MV-4-11 (cell line): ENCODE results near the gene ZBTB4.

Experiments used
- DNase-seq: peaks from one replicate; lab custom pipeline; 2025; lab: John Stamatoyannopoulos, UW

Gene ZBTB4

DNA sequence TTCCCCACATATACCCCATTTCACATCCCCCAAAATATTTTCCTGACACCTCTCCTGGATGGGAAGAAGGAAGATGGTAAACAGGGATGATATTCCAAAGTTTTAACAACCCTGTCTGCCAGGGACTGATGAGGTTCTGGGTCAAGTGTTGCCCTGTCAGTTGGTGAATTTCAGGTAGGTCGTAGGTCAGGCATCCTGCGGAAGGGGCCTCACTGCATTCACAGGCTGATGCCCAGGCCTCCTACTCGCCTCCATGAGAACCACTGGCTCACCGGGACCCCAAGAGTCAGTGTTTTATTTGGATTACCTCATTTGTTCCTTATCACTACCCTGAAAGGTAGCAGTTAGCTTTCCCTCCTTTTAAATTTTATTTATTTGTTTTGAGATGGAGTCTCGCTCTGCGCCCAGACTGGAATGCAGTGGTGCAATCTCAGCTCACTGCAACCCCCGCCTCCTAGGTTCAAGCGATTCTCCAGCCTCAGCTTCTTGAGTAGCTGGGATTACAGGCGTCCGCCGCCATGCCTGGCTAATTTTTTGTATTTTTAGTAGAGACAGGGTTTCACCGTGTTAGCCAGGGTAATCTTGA, 10.5 kb downstream of the ZBTB4 start:
- DNase-seq: no peak

DNA sequence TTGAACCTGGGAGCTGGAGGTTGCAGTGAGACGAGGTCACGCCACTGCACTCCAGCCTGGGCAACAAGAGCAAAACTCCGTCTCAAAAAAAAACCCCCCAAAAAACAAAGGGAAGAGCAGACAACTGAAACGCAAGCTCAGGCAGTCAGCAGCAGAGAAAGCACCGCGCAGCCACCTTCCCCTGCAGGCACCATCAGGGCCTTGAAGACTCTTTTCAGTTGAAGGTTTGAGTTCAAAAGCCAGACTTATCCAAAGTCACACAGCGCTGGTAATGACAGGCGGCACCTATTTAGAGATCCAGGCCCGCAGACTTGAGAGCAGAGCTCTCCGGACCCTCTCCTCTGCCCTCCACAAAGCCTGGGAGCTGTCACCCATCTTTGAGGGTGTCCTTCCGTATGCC, 11.1 kb downstream of the ZBTB4 start:
- no peak for DNase-seq

DNA sequence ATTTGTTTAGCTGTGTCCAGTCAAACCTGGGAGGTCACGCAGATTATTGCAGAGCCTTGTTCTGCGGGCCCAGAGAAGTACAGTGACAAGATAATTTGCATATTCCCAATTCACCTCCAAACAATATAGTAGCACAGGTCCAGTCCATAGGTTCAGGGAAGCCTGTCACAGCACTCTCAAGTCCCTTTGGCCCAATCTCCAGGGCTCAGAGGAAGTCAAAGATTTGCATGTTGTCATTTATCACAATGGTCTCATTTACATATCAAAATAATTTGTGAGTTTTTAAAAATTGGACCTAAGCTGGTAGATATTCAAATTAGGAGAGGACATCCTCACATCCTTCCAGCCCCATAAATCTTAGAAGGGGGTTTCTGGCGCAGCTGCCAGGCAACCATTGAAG, 11.9 kb downstream of the ZBTB4 start:
- no peak for DNase-seq

DNA sequence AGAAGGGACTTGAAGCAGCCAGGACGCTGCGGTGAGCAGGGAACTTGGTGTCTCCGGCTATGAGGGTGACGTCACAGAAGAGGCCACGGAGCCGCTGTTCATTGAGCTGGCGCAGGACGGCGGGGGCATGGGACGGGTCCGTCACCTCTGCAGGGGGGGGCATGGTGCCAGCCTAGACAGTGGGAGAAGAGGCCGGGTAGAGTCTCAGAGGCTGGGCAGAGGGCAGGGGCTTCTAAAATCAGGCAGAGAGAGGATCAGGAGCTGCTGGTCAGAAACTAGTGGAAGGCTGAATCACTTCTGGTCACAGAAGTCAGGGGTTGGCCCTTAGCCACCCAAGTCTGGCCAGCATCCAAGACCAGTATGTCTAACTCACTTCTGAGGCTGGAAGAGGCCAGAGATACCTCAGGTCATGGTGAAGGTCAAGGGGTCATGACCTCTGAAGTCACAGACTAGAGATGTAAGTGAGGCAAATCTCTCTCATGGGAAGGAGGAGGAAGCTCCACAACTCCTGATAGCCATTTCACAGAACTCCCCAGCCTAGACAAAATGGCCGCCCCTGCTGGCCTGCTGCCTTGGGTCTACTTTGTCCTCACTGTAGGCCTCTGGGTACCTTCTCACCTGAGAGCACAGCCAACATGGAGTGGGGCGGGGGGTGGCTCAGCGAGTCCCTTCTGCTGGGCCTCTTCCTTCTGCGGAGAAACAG, 12.6 kb downstream of the ZBTB4 start:
- peak; percentile 77 for DNase-seq

DNA sequence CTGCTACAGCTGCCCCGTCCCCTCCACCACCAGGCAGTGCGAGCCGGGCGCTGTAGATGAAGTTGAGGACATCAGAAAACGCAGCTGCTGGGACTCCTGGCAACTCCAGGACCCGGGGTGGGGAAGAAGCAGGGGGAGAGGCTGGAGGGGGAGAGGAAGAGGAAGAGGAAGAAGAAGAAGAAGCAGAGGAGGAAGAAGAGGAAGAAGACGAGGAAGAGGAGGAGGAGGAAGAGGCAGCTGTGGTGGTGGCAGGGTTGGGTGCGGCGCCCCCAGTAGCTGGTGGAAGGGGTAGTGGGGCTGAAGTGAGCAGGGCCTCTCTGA, 13.2 kb downstream of the ZBTB4 start:
- DNase-seq: peak; percentile 45

DNA sequence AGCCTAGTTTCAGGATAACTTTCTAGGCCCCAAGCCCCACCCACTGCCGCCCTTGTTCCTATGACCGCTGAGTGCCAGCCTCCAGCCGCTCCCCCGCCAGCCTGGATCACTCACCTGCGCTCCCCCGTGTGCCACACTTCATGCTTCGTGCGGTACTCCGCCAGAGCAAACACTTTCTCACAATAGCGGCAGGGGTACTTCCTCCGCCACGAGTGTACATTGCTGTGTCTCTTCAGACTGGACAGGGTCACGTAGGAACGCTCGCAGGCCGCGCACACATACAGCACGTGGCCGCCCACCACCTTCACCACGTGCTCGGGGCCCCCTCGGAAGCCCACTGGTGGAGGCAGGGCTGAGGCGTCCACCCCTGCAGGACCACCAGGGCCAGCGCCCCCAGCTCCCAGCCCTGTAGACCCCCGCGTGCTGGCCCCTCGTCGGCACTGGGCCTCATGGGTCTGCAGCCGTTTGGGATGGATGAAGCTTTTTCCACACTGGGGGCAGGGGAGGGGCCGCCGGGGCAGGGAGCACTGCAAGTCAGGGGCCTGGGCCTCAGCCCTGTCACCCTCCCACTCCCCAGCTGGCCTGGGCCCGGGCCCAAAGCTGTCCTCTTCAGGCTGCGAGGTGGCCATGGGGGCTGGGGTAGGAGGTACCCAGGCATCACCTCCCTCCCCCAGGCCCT, 13.7 kb downstream of the ZBTB4 start:
- DNase-seq: no peak

DNA sequence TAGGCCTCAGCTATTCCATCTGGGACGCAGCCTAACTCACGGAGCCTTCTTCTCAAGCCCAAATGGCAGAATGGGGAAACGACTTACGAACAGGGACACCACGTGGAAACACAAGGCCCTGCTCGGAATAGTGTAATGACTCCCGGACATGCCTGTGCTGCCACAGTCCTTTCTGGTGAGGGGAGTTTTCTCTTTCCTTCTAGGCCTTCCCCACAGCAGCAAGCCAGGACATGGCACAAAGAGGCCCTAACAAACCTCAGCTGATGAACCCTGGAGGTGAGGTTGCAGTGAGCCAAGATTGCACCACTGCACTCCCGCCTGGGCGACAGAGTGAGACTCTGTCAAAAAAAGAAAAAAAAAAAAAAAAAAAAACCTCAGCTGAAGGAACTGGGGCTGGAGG, 15.3 kb downstream of the ZBTB4 start:
- DNase-seq: no peak

DNA sequence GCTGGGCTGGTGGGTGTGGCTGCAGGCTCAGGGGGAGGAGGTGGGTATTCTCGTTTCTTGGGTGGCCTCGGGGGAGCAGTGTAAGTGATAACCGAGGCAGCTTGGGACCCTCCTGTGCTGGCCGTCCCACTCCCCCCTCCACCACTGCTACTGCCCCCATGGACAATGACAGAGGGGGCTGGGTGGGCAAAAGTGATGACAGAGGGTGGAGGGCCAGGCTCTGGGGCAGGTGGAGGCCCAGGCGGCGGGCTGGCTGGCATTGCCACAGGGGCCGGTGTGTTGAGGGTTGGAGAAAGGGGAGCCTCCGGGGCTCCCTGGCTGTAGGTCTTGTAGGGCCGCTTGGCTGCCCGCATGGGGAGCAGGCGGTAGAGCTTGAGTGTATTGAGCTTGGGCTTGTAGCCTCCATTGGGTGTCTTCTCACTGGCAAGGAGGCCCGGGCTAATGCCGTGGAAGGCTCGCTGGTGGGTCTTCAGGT, 16.0 kb downstream of the ZBTB4 start:
- no peak for DNase-seq

DNA sequence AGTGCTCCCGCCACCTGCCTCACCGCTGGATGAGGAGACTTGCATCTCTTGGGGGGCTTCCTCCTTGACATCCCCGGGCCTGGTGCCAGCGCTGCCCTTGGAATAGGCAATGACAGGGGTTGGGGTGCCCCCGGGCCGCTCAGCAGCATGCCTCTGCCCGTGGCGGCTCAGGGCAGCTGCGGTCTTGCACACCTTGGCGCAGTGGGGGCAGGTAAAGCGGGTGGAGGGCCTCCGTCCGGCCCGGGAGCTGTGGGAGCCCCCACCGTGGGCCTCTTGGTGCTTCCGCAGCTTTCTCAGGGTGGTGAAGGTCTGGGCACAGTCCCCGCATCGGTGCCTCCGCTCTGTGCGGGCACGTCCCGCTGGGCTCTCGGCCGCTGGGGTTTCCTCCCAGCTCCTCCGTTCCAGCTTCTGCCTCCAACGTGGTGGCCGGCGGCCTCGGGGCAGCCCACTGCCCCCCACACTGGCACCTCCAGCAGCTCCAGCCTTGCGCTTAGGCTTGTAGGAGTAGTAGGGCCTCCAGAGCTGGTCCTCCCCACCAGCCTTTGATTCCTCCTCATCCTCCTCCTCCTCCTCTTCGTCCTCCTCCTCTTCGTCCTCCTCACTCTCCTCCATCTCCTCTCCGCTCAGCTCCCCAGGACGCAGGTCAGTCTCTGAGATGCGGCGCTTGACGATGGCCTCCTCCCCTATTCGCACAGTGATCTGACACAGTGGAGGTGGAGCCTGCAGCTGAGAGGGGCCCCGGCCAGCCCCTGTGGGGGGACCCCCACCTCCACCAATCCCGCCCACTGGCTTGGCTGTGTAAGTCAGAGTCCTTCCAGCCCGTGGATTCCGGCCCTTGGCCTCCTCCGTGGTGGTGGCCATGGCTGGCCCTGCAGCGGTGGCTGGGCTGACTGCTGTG, 16.7 kb downstream of the ZBTB4 start:
- no peak for DNase-seq

DNA sequence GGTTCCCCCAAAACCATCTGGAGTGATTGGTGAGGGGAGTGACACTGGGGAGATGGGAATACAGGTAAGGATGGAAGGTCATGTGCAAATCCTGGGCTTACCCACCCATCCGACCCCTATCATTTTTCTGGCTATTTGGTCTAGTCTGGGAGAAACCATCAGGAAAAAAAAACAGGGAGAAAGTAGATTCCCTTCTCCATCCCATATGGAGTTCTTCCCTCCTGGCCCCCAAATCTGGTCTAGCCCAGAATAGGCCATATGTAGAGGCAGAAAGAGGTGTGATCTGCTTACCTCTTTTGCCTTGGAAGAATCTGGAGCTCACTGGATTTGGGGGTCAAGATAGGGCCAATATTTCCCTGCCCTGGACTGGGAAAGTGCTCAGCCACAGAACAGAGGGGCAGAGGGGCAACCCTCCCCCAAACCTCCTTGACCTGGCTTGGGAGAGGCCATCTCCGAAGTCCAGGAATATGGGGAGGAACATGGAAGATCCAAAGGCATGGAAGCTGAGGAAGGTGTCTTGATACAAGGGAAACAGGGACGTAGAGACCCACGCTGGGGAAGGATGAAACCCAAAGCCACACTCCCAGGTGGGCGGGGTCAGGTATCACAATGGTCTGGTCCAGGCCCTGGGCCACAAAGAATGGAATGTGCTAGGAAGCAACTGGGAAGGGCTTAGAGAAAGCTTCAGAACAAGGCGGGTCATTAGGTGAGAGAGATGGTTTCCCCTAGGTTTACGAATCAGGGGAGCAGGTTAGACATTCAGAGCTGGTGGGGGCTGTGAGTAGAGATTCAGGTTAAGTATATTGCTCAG, 18.4 kb downstream of the ZBTB4 start:
- DNase-seq: no peak

DNA sequence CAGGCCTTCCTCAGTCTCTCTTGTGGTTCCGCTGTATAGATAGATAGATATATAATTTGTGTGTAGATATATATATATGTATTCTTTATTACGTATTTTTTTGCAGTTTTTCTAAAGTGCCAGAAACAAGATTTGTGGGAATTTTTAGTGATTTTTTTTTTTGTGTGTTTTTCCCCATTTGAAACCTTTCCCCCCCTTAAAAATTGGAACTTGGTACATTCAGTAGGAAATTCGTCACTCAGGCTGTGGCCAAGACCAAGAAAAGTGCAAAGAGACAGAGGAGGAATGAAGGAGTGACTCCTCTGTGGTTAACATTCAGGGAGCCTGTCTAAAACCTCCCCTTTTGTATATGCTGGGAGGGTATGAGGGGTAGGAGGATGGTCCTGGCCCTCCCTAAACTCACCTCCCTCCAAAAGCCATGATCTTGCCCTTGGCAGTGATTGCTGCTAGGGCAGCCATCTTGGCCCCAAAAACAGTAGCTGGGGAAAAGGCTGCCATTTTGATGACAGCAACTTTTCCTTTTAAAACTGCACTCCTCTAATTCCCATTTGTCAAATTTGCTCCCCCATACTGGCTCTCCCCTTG, 19.4 kb downstream of the ZBTB4 start:
- peak; percentile 20 for DNase-seq

DNA sequence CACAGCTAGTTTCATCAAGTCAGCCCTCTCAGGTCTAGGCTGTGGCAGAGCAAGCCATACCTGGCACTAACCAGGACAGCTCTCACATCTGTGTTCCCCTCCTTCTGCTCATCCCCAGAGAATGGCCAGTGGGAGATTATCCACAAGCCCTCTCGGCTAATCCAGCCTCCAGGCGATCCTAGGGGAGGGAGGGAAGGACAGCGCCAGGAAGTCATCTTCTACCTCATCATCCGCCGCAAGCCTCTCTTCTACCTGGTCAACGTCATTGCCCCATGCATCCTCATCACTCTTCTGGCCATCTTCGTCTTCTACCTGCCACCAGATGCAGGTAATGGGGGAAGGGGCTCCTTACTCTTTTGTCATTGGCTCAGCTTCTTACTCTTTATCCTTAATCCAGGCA, 31.0 kb downstream of the ZBTB4 start:
- no peak for DNase-seq

DNA sequence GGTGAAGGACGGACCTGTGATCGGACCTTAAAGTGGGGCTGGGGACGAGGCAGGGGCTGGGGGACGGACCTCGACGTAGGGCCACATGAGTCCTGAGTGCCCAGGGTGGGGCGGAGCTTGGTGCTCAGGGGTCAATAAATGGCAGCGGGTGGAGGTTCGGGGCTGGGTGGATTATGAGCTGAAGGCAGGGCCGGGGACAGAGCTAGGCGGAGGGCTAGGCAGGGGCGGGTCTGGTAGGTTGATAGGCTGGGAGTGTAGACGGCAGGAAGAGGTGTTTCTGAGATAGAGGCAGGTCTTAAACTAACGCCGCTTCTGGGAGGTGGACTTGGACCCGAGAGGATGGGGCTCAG, 33.8 kb downstream of the ZBTB4 start:
- no peak for DNase-seq

DNA sequence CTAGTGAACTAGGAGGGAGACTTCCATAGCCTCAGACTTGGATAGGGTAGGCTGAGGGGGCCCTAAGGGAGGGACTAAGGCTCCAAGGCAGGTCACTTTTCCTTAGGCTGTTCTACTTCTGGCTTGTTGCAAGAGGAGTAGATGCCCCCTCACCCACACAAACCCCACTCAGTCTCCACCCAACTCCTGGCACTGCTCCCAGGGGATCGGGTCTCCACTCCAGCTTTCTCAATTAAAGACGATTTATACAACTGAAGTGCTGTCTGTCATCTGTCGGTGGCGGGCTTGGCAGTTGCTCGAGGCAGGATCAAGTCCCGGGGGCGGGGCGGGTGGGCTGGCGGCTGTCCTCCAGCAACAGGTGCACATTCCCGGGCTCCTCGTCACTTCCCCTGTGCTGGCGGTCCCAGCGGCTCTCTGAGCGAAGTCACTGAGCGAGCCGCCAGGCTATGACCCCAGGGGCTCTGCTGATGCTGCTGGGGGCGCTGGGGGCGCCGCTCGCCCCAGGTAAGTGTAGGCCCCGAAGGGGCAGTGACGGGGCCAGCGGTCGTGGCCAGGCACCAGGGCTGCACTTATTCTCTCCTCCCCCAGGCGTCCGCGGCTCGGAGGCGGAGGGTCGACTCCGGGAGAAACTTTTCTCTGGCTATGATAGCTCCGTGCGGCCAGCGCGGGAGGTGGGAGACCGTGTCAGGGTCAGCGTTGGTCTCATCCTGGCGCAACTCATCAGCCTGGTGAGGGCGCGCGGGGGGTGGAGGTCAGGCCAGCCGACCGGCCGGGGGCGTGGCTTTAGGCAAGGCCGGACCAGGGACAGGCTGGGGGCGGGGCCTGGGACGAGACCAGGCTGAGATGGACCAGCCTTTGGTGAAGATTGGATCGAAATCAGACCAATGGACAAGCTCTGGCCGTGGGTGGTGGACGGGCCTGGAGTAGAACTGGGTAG, 34.5 kb downstream of the ZBTB4 start, which contains the start of gene CHRNB1:
Gene CHRNB1, plus strand, starts transcription at position 380 of the 937 bp plus-strand sequence. Its CDS starts 67 bp downstream, at position 447.
- DNase-seq: no peak

DNA sequence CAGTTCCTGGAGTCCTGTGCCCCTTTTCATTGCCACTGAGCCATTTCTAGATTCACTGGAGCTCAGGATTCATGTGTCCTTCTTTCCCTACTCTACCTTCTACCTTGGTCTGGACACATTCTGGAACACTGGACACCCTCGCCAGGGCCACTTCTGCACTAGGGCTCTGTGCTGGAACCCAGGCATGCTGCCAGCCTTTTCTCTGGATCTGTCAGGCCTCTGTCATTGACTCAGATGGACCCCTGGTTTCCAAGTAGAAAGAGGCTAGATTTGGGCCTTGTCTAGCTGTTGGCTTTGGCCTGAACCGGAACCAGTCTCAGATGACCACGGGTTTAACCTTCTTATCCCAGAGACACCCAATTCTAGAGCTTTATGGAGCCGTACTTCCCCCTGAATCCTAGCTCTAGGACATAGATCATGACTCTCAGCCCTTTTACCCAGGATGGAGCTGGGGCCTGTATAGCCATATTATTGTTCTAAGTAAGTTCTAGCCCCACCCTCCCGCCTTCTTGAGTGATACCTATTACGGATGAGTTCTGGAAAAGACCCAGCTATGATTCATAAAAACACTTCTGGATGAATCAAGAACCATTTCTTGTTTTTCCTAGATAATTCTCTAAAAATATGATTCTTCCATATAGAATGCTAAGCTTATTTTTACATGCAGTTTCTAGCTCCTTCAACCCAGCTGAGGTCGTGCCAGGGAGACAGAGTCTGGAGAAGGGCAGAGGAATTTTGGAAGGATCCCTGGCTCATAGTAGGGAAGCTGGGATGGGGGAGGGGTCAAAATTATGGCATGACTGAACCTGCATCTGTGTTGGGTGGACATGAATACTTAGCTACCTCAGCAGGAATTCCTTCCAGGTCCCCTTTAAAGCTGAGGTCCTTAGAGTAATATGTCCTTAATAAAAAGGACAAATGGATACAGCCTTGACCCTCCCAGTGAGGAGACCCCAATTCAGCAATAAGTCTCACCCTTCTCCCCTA, 35.6 kb downstream of the ZBTB4 start:
- no peak for DNase-seq

DNA sequence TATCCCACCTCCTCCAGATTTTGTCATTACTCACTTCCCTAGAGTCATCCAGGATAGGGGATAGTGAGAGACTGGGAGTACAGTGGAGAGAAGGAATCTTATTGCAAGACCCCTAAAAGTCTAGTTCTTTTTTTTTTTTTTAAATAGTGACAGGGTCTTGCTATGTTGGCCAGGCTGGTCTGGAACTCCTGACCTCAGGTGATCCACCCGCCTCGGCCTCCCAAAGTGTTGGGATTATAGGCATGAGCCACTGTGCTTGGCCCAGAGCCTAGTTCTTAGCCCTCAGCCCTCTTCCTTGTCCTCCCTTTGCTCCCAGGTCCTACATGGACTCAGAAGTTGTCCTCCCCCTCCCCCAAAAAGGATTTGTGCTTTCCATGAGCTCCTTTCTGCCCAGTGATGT, 37.3 kb downstream of the ZBTB4 start:
- no peak for DNase-seq

DNA sequence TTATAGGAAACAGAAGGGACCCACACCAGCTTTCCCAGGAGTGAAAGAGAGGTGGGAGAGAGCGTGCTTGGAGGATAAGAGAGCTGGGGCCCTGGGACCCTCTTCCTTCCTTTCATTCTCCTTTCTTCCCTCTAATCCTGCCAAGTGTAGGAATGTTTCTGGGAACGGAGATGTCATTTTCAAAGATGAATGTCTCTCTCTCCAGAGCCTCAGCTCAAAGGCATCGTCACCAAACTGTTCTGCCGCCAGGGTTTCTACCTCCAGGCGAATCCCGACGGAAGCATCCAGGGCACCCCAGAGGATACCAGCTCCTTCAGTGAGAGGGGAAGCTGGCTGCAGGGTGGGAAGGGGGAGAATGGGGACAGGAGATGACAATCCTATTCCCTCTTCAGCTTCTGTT, 38.2 kb downstream of the ZBTB4 start:
- DNase-seq: no peak

DNA sequence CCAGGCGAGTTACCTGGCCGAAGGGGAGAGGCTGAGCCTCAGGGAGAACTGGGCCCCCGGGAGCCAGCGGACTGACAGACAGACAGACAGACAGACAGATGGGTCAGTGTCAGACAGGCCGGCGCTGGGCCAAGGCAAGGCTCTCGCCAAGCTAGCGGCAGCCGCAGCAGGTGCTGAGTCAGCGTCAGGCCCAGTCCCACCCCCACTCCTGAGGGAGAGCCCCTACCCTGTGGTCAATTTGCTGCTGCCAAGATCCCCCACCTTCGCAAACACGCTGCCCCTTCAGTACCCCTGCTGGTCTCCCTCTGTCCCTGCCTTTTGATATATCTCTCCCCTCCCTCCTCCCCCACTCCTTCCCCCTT, 38.6 kb downstream of the ZBTB4 start:
- no peak for DNase-seq
